ENCODE data around the gene MYBPC1.
"Not testable (repeated sequence)": the region's sequence is repeated elsewhere in the genome, so short reads cannot be mapped to it uniquely, and the experiment has no call there.

DNA sequence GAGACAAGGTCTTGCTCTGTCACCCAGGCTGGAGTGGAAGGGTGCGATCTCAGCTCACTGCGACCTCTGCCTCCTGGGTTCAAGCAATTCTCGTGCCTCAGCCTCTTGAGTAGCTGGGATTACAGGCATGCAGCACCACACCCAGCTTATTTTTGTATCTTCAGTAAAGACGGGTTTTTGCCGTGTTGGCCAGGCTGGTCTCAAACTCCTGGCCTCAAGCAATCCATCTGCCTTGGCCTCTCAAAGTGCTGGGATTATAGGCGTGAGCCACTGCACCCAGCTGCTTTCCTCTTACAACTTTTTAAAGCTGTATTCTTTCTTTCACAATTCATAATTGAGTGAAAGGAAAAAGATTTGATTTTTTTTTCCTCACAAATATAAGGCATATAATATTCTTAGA, 86.9 kb downstream of the MYBPC1 start:
- TF ChIP-seq, protein P1, sequence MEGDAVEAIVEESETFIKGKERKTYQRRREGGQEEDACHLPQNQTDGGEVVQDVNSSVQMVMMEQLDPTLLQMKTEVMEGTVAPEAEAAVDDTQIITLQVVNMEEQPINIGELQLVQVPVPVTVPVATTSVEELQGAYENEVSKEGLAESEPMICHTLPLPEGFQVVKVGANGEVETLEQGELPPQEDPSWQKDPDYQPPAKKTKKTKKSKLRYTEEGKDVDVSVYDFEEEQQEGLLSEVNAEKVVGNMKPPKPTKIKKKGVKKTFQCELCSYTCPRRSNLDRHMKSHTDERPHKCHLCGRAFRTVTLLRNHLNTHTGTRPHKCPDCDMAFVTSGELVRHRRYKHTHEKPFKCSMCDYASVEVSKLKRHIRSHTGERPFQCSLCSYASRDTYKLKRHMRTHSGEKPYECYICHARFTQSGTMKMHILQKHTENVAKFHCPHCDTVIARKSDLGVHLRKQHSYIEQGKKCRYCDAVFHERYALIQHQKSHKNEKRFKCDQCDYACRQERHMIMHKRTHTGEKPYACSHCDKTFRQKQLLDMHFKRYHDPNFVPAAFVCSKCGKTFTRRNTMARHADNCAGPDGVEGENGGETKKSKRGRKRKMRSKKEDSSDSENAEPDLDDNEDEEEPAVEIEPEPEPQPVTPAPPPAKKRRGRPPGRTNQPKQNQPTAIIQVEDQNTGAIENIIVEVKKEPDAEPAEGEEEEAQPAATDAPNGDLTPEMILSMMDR (IDR thresholded peaks at IDR 0.05; ENCODE audit: insufficient read depth, low read length, poor library complexity, severe bottlenecking), result not testable (repeated sequence)
- not testable (repeated sequence) for TF ChIP-seq EZH2phosphoT487 (conservative IDR thresholded peaks at IDR 0.05; ENCODE audit: low read length)

All from SU-DHL-6 (cell line).